T-helper 2 cell treated with Interferon-gamma antibody and Interleukin-4, amounts not matched to agents 100 ng/mL and 5 ng/mL, for 36 hours (primary cell): ENCODE results near the gene MUC4. TPM values are rescaled to one million over a fixed set of nuclear protein-coding genes. Genes with fewer than 3 reads are reported as not detected.
"Not testable (repeated sequence)": the region's sequence is repeated elsewhere in the genome, so short reads cannot be mapped to it uniquely, and the experiment has no call there.

Experiments
- intact Hi-C: fragments of 100-400 bp; cut with micrococcal nuclease; formaldehyde crosslinking; loops from one replicate; pipeline ENCODE4 v1.15.1; 2023
- total RNA-seq: library from RNA; stranded (reverse); gene quantifications from 2 replicates; pipeline ENCODE4 v1.2.3, GENCODE V29; 2022

MUC4 gene
- total RNA-seq, 1 donor from 2014 or later: 0.34 TPM

GRCh38 chr3:195750797-195751520 lies 60.8 kb downstream of the MUC4 start:
- intact Hi-C loops: no loop called here

DNA sequence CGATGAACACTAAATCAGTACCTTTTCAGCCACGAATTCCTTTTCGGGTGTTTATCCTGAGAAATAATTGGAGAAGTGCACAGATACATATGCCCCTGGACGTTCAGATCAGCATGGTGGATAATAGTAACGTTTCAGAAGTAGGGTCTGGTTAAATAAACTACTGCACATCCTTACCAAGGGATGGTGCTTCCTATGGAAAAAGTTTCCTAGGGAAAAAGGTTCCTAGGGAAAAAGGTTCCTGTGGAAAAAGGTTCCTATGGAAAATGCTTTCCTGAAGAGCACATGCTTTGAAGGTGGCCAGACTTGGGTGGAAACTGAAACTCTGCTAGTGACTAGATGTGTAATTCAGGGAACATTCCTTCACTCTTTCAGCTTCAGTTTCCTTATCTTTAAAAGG lies 62.6 kb downstream of the MUC4 start:
- intact Hi-C loops: loop anchor here (5.0 to 10.0 kb wide), 4 partner anchors 106 to 446 kb away; partner anchors contain the start of gene TNK2

DNA sequence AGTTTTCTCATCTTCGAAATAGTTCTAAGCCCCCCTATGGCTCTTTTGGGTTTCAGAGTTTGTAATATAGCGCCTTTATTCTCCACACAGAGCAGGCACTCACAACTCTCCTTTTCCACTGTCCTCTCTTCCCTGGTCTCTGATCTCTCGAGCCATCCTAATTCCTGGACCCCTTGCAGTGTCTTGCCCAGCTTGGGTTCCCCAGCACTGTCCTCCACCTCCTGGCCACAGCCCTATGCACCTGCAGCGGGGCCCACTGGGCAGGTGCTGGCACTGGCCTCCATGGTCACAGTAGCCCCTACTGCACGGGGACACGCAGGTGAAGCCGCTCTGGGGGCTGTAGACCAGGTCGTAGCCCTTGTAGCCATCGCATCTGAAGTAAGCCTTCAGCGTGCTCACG lies 63.1 kb downstream of the MUC4 start:
- intact Hi-C loops: loop anchor here (5.0 to 10.0 kb wide), 4 partner anchors 106 to 446 kb away; partner anchors contain the start of gene TNK2

DNA sequence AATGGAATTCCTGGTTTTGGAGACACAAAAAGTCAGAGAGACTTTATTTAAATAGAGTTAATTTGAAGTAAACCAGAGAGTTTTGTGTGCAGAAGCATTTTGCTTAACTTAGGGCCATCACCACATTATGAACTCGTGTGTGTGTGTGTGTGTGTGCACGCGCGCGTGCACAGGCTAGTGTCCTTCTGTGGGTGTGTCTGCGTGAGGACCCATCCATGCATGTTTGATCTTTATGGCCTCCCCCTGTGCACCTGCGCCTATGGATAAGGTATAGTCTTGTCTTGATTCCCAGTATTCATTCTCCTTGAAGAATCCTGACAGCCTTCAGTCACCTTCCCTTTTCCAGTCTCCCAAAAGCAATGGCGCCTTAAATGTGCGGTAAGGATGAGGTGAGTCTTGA lies 65.0 kb downstream of the MUC4 start:
- intact Hi-C loops: loop anchor here (5.0 to 10.0 kb wide), 4 partner anchors 108 to 448 kb away; partner anchors contain the start of gene TNK2

- intact Hi-C loops: loop anchor here (5.0 to 10.0 kb wide), 4 partner anchors 108 to 448 kb away; partner anchors contain the start of gene TNK2
These were observed 65.4 kb downstream of the MUC4 start for GRCh38 chr3:195746346-195746745.

GRCh38 chr3:195744437-195744836 lies 67.3 kb downstream of the MUC4 start:
- intact Hi-C loops: loop anchor here (1.0 to 10.0 kb wide), 4 partner anchors 14 to 450 kb away; no protein-coding TSS in a partner anchor

DNA sequence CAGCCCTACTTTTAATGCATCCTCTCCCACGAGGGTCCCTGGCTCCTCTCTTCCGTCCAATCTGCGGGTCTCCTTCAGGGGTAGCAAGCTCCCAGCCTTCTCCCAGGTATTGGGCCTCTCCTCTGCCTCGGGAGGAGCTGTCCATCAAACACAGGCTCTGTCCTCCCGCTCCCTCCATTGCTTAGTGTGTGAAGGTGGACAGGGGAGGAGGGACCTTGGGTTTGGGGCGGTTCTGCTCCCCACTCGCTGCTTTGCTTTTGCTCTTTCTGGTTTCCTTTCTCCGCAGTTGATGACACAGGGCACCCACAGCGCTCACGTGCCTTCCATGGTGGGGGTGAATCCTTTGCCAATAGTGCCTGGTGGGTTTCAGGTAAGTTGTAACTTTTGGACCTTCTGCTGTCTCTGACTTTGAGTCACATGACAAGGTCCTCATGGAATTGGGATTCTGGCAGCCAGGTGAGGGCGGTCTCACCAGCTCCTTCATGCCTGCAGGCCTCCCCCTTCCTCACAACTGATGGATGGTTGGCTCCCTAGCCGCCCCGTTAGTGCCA lies 72.1 kb downstream of the MUC4 start:
- intact Hi-C loops: loop anchor here (10.0 kb wide), 3 partner anchors 115 to 455 kb away; no protein-coding TSS in a partner anchor

DNA sequence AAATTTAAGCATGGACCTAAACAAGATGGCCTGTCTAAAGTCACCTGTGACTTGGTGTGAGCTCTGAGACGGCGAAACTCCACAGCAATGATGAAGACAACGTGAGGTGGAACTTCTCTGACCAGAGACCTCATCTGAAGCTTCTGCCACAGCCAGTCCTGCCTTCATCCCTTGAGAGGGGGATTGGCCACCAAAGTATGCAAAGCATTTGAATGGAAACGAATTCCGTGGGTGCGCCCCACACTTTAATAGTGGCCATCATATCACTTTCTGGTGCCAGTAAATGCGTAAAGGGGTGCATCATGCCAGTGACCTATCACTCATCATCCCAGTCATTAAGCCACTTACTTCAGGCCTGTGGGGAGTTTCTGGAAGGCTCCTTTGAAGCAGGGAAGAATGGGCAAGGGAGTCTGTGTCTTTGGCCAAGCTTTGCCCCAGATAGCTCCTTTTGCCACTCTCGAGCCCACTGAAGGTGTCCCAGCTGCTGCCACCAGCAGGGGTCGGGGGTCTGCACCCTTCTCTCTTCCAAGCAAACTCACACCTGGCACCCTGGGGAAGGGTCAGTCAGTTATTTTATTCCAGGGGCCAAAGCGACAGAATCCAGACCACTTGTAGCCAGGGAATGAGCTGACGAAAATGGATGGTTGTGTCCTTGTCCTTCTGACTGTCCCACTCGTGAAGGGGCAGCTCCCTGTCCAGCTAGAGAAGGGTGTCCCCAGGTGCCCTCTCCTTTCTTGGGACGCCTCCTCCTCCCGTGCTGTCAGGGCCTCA lies 73.3 kb downstream of the MUC4 start:
- intact Hi-C loops: no loop called here

- intact Hi-C loops: not testable (repeated sequence)
These were observed 73.9 kb downstream of the MUC4 start for GRCh38 chr3:195737782-195738181.

DNA sequence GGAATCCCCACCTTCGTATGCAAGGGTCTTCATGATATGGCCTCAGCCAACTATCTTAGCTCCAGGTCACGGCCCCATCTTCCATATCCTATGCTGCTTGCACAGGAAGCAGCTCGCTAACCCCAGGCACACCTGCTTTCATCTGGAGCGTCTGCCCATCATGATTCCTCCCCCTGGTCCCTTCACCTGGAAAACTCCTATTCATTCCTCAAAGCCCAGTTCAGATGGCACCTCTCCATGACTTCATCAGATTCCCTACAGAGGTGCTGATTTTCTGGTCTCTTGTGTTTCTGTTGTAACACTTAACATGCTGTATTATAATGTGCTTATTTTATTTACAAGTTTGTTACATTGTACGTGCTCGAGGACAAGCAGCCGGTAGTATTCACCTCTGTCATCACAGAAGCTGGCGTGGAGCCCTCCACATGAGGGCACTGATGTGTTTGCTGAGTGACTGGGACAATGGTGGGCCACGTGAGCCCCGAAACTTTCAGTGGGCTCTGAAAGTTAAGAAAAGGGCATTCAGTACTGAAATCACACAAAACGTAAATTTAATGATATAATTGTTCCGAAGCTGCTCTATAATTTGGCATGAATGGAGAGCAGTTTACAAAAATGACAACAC lies 74.8 kb downstream of the MUC4 start:
- intact Hi-C loops: no loop called here

DNA sequence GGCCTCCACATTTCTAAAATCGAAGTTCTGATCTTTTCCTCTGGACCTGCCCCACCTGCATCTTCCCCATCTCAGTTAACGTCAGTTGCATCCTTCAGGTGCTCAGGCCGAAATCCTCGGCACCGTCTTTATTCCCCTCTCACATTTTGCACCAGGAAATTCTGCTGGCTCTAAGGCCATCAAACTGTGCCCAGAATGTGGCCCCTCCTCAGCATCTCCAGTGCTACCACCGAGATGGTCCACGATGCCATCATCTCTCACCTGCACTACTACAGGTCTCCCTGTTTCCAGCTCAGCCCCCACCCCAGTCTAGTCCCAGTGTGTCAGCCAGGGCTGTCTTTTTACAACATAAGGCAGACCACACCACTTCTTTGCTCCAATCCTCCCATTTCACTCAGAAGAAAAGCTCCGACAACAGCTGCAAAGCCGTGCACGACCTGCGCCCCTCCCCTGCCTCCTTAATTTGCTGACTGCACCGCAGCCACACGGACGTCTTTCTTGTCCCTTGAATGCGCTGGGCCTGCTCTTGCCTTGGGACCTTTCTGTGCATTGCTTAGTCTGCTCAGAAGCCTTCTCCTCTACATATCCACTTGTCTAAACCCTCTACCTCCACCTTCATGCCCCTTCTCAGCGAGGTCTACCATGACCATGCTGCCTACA lies 76.6 kb downstream of the MUC4 start:
- intact Hi-C loops: no loop called here

- intact Hi-C loops: no loop called here
These were observed 78.8 kb downstream of the MUC4 start for GRCh38 chr3:195732940-195733339.

- intact Hi-C loops: no loop called here
These were observed 80.3 kb downstream of the MUC4 start for GRCh38 chr3:195731356-195731905.

DNA sequence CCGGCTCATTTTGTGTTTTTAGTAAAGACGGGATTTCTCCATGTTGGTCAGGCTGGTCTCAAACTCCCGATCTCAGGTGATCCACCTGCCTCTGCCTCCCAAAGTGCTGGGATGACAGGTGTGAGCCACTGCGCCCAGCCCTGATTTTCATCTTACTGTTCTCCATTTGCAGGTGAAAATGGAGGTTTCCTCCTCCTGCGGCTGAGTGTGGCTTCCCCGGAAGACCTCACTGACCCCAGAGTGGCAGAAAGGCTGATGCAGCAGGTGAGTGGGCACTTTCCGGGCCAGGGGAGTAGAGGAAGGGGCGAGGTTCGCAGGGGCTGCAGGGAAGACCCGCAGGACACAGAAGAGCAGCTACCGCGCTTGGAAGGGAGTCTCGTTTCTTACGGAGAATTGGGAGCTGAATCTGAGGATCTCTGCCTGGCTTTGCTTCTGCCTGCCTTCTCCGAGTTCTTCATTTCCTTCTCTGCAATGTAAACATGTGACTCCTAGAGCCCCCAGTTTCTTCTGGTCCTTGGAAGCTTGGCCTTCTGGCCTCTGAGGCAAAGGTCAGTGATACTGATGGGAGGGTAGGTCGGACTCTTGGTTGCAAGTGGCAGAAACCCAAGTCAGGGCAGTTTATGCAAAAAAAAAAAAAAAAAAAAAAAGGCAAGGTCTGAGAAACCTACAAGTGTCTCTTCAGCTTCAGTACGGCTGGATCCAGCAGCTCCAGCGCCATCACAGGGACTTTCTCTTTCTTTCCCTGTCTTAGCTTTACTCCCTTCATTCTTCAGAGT lies 82.1 kb downstream of the MUC4 start:
- intact Hi-C loops: loop anchor here (1.0 kb wide), 1 partner anchor 15 kb away; no protein-coding TSS in a partner anchor

GRCh38 chr3:195728789-195729188 lies 82.9 kb downstream of the MUC4 start:
- intact Hi-C loops: not testable (repeated sequence)

DNA sequence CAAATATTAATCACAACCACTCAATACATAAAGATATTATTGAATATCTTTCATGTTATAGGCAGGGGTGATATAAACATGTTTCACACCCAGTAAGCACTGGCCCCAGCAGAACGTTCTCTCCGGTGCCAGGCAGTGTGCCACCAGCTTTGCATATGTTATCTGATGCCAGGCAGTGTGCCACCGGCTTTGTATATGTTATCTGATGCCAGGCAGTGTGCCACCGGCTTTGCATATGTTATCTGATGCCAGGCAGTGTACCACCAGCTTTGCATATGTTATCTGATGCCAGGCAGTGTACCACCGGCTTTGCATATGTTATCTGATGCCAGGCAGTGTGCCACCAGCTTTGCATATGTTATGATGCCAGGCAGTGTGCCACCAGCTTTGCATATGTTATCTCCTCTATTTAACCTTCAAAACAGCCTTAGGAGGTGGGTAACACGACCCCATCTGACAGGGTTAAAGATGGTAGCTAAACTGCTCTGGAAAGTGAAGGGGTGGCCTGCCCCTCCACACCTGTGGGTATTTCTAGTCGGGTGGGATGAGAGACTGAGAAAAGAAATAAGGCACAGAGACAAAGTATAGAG lies 84.0 kb downstream of the MUC4 start:
- intact Hi-C loops: no loop called here

- intact Hi-C loops: not testable (repeated sequence)
These were observed 85.6 kb downstream of the MUC4 start for GRCh38 chr3:195725916-195726740.

DNA sequence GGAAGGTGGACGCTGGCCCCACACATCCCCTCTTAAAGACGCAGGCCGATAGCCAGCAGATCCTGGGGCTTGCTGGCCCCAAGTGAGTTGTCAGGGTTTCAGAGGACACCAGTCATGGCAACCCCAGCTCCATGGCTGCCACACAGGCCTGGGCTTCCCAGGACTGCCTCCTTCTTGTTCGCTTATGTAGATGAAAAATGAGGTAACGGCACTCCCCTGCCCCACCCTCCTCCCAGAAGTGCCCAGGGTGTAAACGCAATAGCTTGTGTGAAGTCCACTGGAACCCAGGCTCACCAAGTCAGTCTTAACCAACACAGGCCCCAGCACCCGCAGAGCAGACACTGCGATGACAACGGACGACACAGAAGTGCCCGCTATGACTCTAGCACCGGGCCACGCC lies 87.4 kb downstream of the MUC4 start:
- intact Hi-C loops: not testable (repeated sequence)

GRCh38 chr3:195722996-195723345 lies 88.8 kb downstream of the MUC4 start:
- intact Hi-C loops: not testable (repeated sequence)
